ENCODE measurements around the gene SPARCL1.

The SPARCL1 gene

DNA sequence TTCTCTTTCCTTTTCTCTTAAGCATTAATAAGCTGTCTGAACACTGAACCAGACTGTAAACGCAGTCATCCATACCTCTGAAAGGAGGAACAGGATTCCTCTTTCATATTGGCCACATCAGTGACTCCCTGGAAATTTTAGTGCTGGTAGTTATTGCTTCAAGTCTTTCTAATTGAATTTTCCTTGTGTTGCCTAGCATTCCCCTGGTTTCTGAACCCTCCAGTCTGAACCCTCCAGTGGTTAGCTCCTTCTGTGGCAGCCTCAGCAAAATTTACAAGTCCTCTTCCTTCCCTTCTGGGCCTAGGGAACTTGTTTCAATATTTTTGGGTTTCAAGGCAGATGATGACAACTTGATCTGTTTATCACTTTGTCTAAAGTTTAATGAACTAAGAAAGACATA lies 7.9 kb downstream of the SPARCL1 start:
- Histone ChIP-seq H3K9me3 (replicated peaks; ENCODE audit: low read length) (no peaks in the 10 kb centered on the region), H3K4me1 (ENCODE audit: control insufficient read depth, insufficient read depth, low read length) (peaks cover 9% of the 10 kb centered on the region), H3K27me3 (ENCODE audit: control insufficient read depth, insufficient read depth, low read length) (no peaks in the 10 kb centered on the region), H3K36me3 (ENCODE audit: insufficient read depth, low read length) (no peaks in the 10 kb centered on the region), H3K9ac (ENCODE audit: low read depth, low read length) (no peak overlapping the region), H3K4me3 (ENCODE audit: low read length) (no peak overlapping the region), H3K4me2 (ENCODE audit: low read length) (no peak overlapping the region)

DNA sequence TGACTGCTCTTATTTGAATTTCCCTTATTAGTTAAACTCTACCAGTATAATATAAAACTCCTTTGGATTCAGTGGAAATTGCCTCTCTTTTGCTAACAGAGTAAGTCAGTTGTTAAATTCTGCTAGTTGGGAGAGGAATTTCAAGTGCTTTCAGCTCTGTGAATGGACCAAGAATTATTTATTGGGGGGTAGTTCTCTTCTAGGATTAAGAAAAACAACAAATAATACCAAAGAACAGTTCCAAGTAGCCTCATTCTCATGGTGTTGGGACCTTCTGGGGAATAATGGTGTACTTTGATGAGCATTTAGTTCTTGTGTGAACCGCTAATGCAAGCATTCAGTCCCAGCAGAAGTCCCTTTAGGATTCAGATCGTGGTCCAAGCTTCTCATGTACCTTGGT lies 11.6 kb downstream of the SPARCL1 start:
- Histone ChIP-seq H3K4me2 (ENCODE audit: low read length) (no peak overlapping the region), H3K4me3 (ENCODE audit: low read length) (no peak overlapping the region), H3K9ac (ENCODE audit: low read depth, low read length) (no peak overlapping the region), H3K9me3 (replicated peaks; ENCODE audit: low read length) (no peaks in the 10 kb centered on the region), H3K36me3 (ENCODE audit: insufficient read depth, low read length) (no peaks in the 10 kb centered on the region), H3K27me3 (ENCODE audit: control insufficient read depth, insufficient read depth, low read length) (no peaks in the 10 kb centered on the region), H3K4me1 (ENCODE audit: control insufficient read depth, insufficient read depth, low read length) (peaks cover 9% of the 10 kb centered on the region)

DNA sequence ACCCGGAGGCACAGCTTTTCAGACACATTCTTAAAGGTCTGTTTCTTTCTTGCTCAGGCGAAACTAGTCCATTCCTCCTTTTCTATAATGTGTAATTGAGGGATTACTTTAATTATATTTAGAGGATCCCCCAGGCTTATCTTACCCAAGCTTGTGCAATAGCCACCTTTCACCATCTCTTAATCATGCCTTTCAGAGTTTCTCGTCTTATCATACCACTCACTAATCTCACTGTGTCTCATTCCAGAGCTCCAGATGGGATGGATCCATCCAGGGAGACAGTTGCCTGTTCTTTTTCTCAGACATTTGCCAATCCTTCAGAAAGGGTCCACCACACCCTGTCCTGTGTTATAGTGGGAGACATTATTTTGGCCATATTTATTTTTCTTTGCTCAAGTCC lies 12.5 kb downstream of the SPARCL1 start:
- Histone ChIP-seq H3K9me3 (replicated peaks; ENCODE audit: low read length) (no peaks in the 10 kb centered on the region), H3K36me3 (ENCODE audit: insufficient read depth, low read length) (no peaks in the 10 kb centered on the region), H3K9ac (ENCODE audit: low read depth, low read length) (no peak overlapping the region), H3K4me1 (ENCODE audit: control insufficient read depth, insufficient read depth, low read length) (peaks cover 1% of the 10 kb centered on the region), H3K27me3 (ENCODE audit: control insufficient read depth, insufficient read depth, low read length) (no peaks in the 10 kb centered on the region), H3K4me2 (ENCODE audit: low read length) (no peak overlapping the region), H3K4me3 (ENCODE audit: low read length) (no peak overlapping the region)

DNA sequence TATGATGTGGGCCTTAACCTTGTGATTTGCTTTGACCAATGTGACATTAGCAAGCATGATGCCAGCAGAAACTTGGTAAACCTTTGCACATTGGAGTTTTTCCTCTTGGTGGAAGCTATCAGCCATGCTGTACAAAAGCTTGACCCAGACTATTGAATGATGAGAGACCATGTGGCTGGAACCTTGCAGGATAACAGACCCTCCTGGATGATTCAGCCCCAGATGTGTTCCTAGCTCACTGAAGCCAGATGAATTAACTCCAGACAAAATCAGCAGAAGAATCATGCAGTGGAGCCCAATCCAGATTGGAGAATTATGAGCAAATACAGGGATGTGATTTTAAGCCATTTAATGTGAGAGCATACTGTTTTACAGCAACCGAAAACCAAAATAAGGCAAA lies 16.8 kb downstream of the SPARCL1 start:
- Histone ChIP-seq H3K27me3 (ENCODE audit: control insufficient read depth, insufficient read depth, low read length) (no peaks in the 10 kb centered on the region), H3K9me3 (replicated peaks; ENCODE audit: low read length) (no peaks in the 10 kb centered on the region), H3K4me1 (ENCODE audit: control insufficient read depth, insufficient read depth, low read length) (peaks cover 6% of the 10 kb centered on the region), H3K9ac (ENCODE audit: low read depth, low read length) (no peak overlapping the region), H3K4me2 (ENCODE audit: low read length) (no peak overlapping the region), H3K4me3 (ENCODE audit: low read length) (no peak overlapping the region), H3K36me3 (ENCODE audit: insufficient read depth, low read length) (no peaks in the 10 kb centered on the region)

DNA sequence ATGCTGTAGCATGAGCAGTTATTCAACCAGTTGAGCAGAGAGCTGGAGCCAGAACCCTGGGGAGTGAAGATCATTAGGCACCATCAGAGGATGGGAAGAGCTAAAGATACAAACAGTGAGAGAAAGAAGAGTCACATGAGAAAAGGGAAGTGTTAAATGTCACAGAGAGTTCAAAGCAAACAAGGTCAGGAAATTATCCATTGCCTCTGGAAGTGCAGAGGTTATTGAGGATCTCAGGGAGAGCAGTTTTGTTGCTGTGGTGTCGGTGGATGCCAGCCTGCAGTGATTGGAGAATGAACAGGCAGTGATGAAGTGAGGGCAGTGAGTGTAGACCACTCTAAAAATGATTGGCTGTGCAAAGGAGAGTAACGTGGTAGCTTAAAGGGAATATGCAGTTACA lies 17.7 kb downstream of the SPARCL1 start:
- Histone ChIP-seq H3K9ac (ENCODE audit: low read depth, low read length) (no peak overlapping the region), H3K4me1 (ENCODE audit: control insufficient read depth, insufficient read depth, low read length) (peaks cover 15% of the 10 kb centered on the region), H3K4me2 (ENCODE audit: low read length) (no peak overlapping the region), H3K36me3 (ENCODE audit: insufficient read depth, low read length) (no peaks in the 10 kb centered on the region), H3K9me3 (replicated peaks; ENCODE audit: low read length) (no peaks in the 10 kb centered on the region), H3K4me3 (ENCODE audit: low read length) (no peak overlapping the region), H3K27me3 (ENCODE audit: control insufficient read depth, insufficient read depth, low read length) (no peaks in the 10 kb centered on the region)

DNA sequence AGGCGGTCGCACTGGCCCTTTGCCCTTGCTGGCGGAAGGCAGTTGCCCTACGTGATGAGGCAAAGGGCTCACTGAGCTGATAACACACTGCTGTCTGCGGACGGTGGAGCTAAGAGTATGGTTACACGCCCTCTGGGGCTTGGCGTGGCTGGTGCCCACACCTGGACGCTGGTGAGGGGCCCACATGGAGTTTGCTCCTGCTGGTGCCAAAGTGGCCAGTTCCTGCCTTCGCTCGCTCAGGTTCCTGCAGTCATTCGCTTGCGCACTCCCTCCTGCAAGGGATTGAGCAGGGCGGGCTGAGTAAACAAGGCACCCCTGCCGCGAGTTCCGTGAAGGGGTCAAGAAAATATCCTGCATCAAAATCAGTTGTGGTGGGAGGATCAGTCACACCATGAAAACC lies 18.4 kb downstream of the SPARCL1 start:
- Histone ChIP-seq H3K36me3 (ENCODE audit: insufficient read depth, low read length) (no peaks in the 10 kb centered on the region), H3K9me3 (replicated peaks; ENCODE audit: low read length) (no peaks in the 10 kb centered on the region), H3K4me3 (ENCODE audit: low read length) (no peak overlapping the region), H3K27me3 (ENCODE audit: control insufficient read depth, insufficient read depth, low read length) (no peaks in the 10 kb centered on the region), H3K4me1 (ENCODE audit: control insufficient read depth, insufficient read depth, low read length) (peaks cover 17% of the 10 kb centered on the region), H3K9ac (ENCODE audit: low read depth, low read length) (no peak overlapping the region), H3K4me2 (ENCODE audit: low read length) (no peak overlapping the region)

DNA sequence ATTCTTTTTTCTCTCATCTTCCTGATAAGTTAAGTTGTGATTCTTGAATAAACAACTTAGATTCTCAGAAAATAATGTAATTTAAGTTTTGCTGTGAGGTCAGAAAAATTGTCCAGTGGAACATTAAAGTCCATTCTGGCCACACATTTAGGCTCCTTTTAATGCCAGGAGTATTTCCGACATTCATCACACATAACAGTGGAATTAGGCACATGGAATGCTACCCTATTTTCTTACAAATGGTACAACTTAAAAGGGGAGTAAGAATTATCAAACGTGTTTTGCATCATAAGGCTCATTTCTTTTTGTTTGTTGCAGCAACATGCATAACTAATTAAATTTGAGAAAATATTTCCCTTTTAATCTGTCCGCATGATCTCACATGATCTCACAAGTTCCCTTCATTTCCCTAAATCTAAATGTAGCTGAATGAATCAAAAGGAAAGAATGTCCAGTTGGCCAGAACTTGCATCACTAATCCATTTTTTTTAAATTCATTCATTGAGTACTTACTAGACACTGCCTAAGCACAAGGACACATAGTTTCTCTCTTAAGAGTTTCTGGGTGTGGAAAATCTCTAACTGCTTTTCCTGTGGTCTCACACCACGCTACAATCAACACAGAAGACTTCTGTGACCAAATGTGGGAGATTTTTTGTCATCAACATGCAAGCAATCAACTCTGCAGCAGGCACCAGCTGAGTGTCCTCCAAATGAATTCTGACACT lies 22.0 kb downstream of the SPARCL1 start:
- Histone ChIP-seq H3K9me3 (replicated peaks; ENCODE audit: low read length) (no peaks in the 10 kb centered on the region), H3K36me3 (ENCODE audit: insufficient read depth, low read length) (no peaks in the 10 kb centered on the region), H3K4me3 (ENCODE audit: low read length) (peak overlapping the region; percentile 22), H3K27me3 (ENCODE audit: control insufficient read depth, insufficient read depth, low read length) (no peaks in the 10 kb centered on the region), H3K4me2 (ENCODE audit: low read length) (peak overlapping the region; percentile 65), H3K9ac (ENCODE audit: low read depth, low read length) (peak overlapping the region; percentile 38), H3K4me1 (ENCODE audit: control insufficient read depth, insufficient read depth, low read length) (peaks cover 30% of the 10 kb centered on the region)

DNA sequence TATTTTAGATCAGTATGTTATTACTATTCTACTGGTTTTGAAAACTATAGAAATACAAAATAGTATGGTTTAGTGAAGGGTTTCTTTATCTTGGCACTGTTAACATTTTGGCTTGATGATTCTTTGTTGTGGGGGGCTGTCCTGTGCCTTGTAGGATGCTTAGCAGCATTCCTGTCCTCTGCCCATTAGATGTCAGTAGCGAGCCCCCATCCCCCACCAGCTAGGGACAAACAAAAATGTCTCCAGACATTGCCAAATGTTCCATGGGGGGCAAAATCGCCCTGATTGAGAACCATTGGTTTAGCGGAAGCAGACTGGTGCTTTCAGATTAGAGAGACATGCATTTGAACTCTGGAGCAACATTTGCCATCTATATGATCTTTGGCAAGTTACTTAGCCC lies 23.3 kb downstream of the SPARCL1 start:
- H3K36me3 ChIP-seq (ENCODE audit: insufficient read depth, low read length): no peaks in the 10 kb centered on the region
- H3K9me3 ChIP-seq (replicated peaks; ENCODE audit: low read length): no peaks in the 10 kb centered on the region
- no peak overlapping the region for H3K9ac ChIP-seq (ENCODE audit: low read depth, low read length)
- H3K4me3 ChIP-seq (ENCODE audit: low read length): no peak overlapping the region
- no peaks in the 10 kb centered on the region for H3K27me3 ChIP-seq (ENCODE audit: control insufficient read depth, insufficient read depth, low read length)
- peaks cover 31% of the 10 kb centered on the region for H3K4me1 ChIP-seq (ENCODE audit: control insufficient read depth, insufficient read depth, low read length)
- H3K4me2 ChIP-seq (ENCODE audit: low read length): no peak overlapping the region

DNA sequence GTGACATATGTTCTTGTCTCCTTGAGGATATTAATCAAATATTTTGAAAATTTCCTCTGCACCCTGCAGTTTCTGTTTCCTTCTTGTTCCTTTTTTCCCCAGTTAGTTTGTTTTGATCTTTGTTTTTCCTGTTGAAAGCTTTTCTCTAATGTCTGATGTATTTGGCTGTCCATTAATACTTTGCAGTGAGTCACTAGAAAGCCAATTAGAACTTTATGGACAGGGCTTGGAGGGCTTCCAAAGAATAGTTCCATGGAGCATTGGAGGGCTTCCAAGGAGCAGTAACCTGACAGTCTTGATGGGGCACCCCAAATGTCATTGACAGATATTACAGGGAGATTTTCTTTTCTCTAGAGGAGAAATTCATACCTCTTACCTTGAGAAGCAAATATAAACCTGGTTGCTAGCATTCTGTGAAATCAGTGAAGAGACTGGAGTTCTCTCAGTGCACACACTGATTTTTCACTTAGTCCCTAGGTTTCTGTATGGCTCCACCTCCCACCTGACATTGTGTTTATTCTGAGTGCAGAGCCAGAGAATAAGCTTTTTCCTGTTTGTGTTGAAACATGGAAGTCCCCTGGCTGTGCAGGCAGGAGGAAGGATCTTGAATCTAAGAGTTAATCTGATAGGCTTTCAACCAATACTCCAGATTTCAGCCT lies 26.5 kb downstream of the SPARCL1 start:
- no peak overlapping the region for H3K4me2 ChIP-seq (ENCODE audit: low read length)

DNA sequence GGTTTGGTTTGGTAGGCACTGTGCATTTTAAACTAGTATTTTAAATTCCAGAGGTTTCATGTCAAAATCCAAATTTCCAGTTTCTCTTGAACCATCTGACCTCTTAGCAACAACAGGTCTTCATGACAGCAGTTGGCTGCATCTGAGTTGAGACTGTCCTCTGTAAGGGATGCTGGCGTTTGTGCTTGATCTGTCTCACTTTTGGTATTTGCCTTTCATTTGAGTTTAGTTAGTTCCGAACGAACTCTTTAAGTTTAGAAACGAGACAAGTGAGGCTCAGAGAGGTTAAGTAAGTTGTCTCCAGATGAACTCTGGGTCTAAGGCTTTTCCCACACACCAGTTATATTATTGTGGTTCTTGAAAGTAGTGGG lies 29.1 kb downstream of the SPARCL1 start:
- H3K9ac ChIP-seq (ENCODE audit: low read depth, low read length): no peak overlapping the region
- H3K4me2 ChIP-seq (ENCODE audit: low read length): no peak overlapping the region
- no peaks in the 10 kb centered on the region for H3K27me3 ChIP-seq (ENCODE audit: control insufficient read depth, insufficient read depth, low read length)
- no peaks in the 10 kb centered on the region for H3K9me3 ChIP-seq (replicated peaks; ENCODE audit: low read length)
- H3K36me3 ChIP-seq (ENCODE audit: insufficient read depth, low read length): no peaks in the 10 kb centered on the region
- no peak overlapping the region for H3K4me3 ChIP-seq (ENCODE audit: low read length)
- H3K4me1 ChIP-seq (ENCODE audit: control insufficient read depth, insufficient read depth, low read length): peaks cover 19% of the 10 kb centered on the region

More for the DNA sequence above, 26.5 kb downstream of the SPARCL1 start:
- Histone ChIP-seq H3K36me3 (ENCODE audit: insufficient read depth, low read length) (no peaks in the 10 kb centered on the region), H3K4me3 (ENCODE audit: low read length) (no peak overlapping the region), H3K9me3 (replicated peaks; ENCODE audit: low read length) (no peaks in the 10 kb centered on the region), H3K4me1 (ENCODE audit: control insufficient read depth, insufficient read depth, low read length) (peaks cover 34% of the 10 kb centered on the region), H3K9ac (ENCODE audit: low read depth, low read length) (no peak overlapping the region), H3K27me3 (ENCODE audit: control insufficient read depth, insufficient read depth, low read length) (no peaks in the 10 kb centered on the region)

DNA sequence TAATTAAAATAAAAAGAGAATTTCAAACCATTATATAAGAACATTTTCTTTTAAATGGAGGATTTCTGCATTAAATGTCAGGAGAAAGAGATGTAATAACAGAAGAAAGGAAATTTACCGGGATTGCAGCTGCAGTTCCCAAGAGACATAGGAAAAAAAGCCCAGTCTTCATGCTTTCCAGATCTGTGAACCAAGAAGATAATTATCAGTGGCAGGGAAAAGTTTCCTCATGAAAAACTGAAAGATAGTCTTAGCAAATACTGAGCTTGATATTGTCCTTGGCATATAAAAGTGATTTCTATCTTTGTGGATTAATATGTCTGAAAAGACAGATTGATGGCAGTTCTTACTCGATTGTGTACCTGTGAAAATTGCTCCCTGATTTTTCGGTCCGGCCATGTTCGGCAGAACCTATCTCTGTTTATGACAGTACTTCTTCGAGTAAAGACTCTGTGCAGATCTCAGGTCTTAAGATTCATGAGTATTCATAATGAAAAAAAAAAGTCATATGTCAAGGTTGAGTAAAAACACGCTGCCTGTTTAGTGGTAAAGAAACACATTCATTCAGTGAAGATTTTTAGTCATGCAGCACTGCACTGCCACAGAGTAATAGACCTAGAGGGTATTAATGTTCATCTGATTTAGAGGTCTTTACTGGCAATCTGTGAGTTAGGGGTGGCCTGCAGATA lies 29.6 kb downstream of the SPARCL1 start:
- Histone ChIP-seq H3K36me3 (ENCODE audit: insufficient read depth, low read length) (no peaks in the 10 kb centered on the region), H3K9me3 (replicated peaks; ENCODE audit: low read length) (no peaks in the 10 kb centered on the region), H3K4me2 (ENCODE audit: low read length) (no peak overlapping the region), H3K27me3 (ENCODE audit: control insufficient read depth, insufficient read depth, low read length) (no peaks in the 10 kb centered on the region), H3K4me3 (ENCODE audit: low read length) (no peak overlapping the region), H3K4me1 (ENCODE audit: control insufficient read depth, insufficient read depth, low read length) (peaks cover 19% of the 10 kb centered on the region), H3K9ac (ENCODE audit: low read depth, low read length) (no peak overlapping the region)
